SK-N-SH treated with all-trans-retinoic acid at 6 μM for 48 hours (cell line): ENCODE measurements around the gene NUPR2.

Source experiments
- ARNTL ChIP-seq: fragments of 450-650 bp; formaldehyde crosslinking; IDR thresholded peaks from 2 replicates; pipeline ENCODE4 v1.5.0; 2020; ENCODE audit warnings: low read depth, mild to moderate bottlenecking, moderate library complexity, borderline replicate concordance
- CSDC2 ChIP-seq: fragments of 250-450 bp; sonication (Bioruptor Pico); IDR thresholded peaks from 2 replicates; pipeline ENCODE4 v1.5.0; 2020; ENCODE audit warnings: mild to moderate bottlenecking, moderate library complexity
- ESRRG ChIP-seq: fragments of 250-450 bp; sonication (Bioruptor Pico); IDR thresholded peaks from 2 replicates; pipeline ENCODE4 v1.6.1; 2021; ENCODE audit warnings: mild to moderate bottlenecking
- GLIS3 ChIP-seq: fragments of 250-450 bp; sonication (Bioruptor Pico); IDR thresholded peaks from 2 replicates; pipeline ENCODE4 v1.5.0; 2020; ENCODE audit warnings: mild to moderate bottlenecking, moderate library complexity
- ISL1 ChIP-seq: fragments of 250-450 bp; sonication (Bioruptor Pico); IDR thresholded peaks from 2 replicates; pipeline ENCODE4 v2.1.2; 2022; ENCODE audit warnings: mild to moderate bottlenecking, moderate library complexity
- PPARA ChIP-seq: fragments of 250-450 bp; sonication (Bioruptor Pico); IDR thresholded peaks from 2 replicates; pipeline ENCODE4 v1.5.0; 2020; ENCODE audit warnings: mild to moderate bottlenecking, borderline replicate concordance
- TCF4 ChIP-seq: fragments of 250-450 bp; sonication (Bioruptor Pico); IDR thresholded peaks from 2 replicates; pipeline ENCODE4 v1.8.0; 2021; ENCODE audit warnings: mild to moderate bottlenecking, moderate library complexity, borderline replicate concordance
- TSHZ2 ChIP-seq: fragments of 250-450 bp; sonication (Bioruptor Pico); IDR thresholded peaks from 2 replicates; pipeline ENCODE4 v1.5.0; 2020; ENCODE audit warnings: mild to moderate bottlenecking, moderate library complexity
- ZC3H10 ChIP-seq: fragments of 250-450 bp; sonication (Bioruptor Pico); IDR thresholded peaks from 2 replicates; pipeline ENCODE4 v1.5.1; 2021; ENCODE audit warnings: mild to moderate bottlenecking, moderate library complexity
- ZFP3 ChIP-seq: fragments of 250-450 bp; sonication (Bioruptor Pico); IDR thresholded peaks from 2 replicates; pipeline ENCODE4 v1.5.0; 2020; ENCODE audit warnings: mild to moderate bottlenecking, moderate library complexity
- ZFP30 ChIP-seq: fragments of 450-650 bp; formaldehyde crosslinking; IDR thresholded peaks from 2 replicates; pipeline ENCODE4 v1.5.0; 2022; ENCODE audit warnings: mild to moderate bottlenecking, moderate library complexity
- TF ChIP-seq, protein P1 (sequence below): fragments of 250-450 bp; sonication (Bioruptor Pico); IDR thresholded peaks from 2 replicates; pipeline ENCODE4 v1.8.0; 2020; ENCODE audit warnings: mild to moderate bottlenecking, moderate library complexity, borderline replicate concordance

- no peak for TF ChIP-seq ZFP30 (CRISPR knock-in tag)
- no peak for TF ChIP-seq ESRRG (CRISPR knock-in tag)
- no peak for TF ChIP-seq CSDC2 (CRISPR knock-in tag)
- TF ChIP-seq ISL1 (CRISPR knock-in tag) = no peak
- TF ChIP-seq TSHZ2 (CRISPR knock-in tag) = no peak
- no peak for TF ChIP-seq ZFP3 (CRISPR knock-in tag)
- no peak for TF ChIP-seq GLIS3 (CRISPR knock-in tag)
- TF ChIP-seq, protein P1, sequence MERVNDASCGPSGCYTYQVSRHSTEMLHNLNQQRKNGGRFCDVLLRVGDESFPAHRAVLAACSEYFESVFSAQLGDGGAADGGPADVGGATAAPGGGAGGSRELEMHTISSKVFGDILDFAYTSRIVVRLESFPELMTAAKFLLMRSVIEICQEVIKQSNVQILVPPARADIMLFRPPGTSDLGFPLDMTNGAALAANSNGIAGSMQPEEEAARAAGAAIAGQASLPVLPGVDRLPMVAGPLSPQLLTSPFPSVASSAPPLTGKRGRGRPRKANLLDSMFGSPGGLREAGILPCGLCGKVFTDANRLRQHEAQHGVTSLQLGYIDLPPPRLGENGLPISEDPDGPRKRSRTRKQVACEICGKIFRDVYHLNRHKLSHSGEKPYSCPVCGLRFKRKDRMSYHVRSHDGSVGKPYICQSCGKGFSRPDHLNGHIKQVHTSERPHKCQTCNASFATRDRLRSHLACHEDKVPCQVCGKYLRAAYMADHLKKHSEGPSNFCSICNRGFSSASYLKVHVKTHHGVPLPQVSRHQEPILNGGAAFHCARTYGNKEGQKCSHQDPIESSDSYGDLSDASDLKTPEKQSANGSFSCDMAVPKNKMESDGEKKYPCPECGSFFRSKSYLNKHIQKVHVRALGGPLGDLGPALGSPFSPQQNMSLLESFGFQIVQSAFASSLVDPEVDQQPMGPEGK = no peak
- TF ChIP-seq ARNTL (CRISPR knock-in tag) = no peak
- no peak for TF ChIP-seq TCF4
- TF ChIP-seq ZC3H10 (CRISPR knock-in tag) = no peak
- no peak for TF ChIP-seq PPARA (CRISPR knock-in tag)
Measured at GRCh38 chr7:56078196-56078595, 38.0 kb downstream of the NUPR2 start.
